ENCODE results near the gene APLF. TPM values are rescaled to one million over a fixed set of nuclear protein-coding genes. Genes with fewer than 3 reads are reported as not detected.

Gene APLF
- polyA plus RNA-seq, 1 of the 3 experiments (the other 2 are of a cell fraction), result 1.1 TPM

GRCh38 chr2:68606759-68607158, 139.4 kb downstream of the APLF start:
- Histone ChIP-seq H3K27me3 (ENCODE audit: insufficient read depth) (no peaks in the 10 kb centered on the region), H3F3A (replicated peaks; ENCODE audit: insufficient read depth) (no peaks in the 10 kb centered on the region), H3K36me3 (replicated peaks in 1 of 2; ENCODE audit: control insufficient read depth in 1 of 2, insufficient read depth in 2 of 2, low read length in 1 of 2) (no peaks in the 10 kb centered on the region), H3K9me3 (peaks cover 7% of the 10 kb centered on the region; the same call in 1 of the 2 replicates), H4K20me1 (ENCODE audit: insufficient read depth) (no peaks in the 10 kb centered on the region), H3K4me1 (ENCODE audit: control insufficient read depth in 1 of 2, insufficient read depth in 2 of 2, low read depth in 1 of 2, low read length in 1 of 2) (no peaks in the 10 kb centered on the region), H2AFZ (ENCODE audit: low read depth) (no peak overlapping the region), H3K79me2 (ENCODE audit: insufficient read depth) (no peaks in the 10 kb centered on the region), H3K4me3 (ENCODE audit: low read depth in 2 of 2, low read length in 1 of 2) (no peak overlapping the region), H3K27ac (ENCODE audit: low read depth in 2 of 2, low read length in 1 of 2) (no peak overlapping the region), H3K4me2 (no peak overlapping the region), H3K9me2 (no peaks in the 10 kb centered on the region), H3K9ac (no peak overlapping the region)
- CTCF ChIA-PET, result interaction anchor here (3.0 kb wide), 1 partner anchor 12 kb away, joined by 17 read pairs; no protein-coding TSS in a partner anchor
- WGBS (ENCODE audit: low lambda C conversion rate), result 34% methylated on average over 4 of the region's 4 CpGs
- POLR2A ChIA-PET, result no interaction called here
- no peak for DNase-seq
- TF ChIP-seq FOXJ3 (CRISPR knock-in tag; IDR thresholded peaks at IDR 0.05) (no peak), MXI1 (IDR thresholded peaks at IDR 0.05; ENCODE audit: low read depth, low read length) (no peak), SMC3 (IDR thresholded peaks at IDR 0.05; ENCODE audit: low read depth, low read length) (no peak), USF1 (IDR thresholded peaks at IDR 0.05; ENCODE audit: borderline replicate concordance, low read depth) (no peak), RXRA (IDR thresholded peaks at IDR 0.05; ENCODE audit: borderline replicate concordance, low read depth) (no peak), RAD21 (IDR thresholded peaks at IDR 0.05; ENCODE audit: low read length) (no peak), SIN3A (IDR thresholded peaks at IDR 0.05; ENCODE audit: borderline replicate concordance, low read depth, low read length) (no peak), RFX5 (IDR thresholded peaks at IDR 0.05; ENCODE audit: low read length) (no peak), EP300 (IDR thresholded peaks at IDR 0.05; ENCODE audit: borderline replicate concordance in 1 of 2, low read depth in 1 of 2, low read length in 1 of 2) (no peak), MEF2A (IDR thresholded peaks at IDR 0.05; ENCODE audit: borderline replicate concordance, low read depth) (no peak), NRF1 (IDR thresholded peaks at IDR 0.05; ENCODE audit: low read depth, low read length) (no peak)

GRCh38 chr2:68607837-68608236, 140.5 kb downstream of the APLF start:
- Histone ChIP-seq H3K79me2 (ENCODE audit: insufficient read depth) (no peaks in the 10 kb centered on the region), H3K4me1 (ENCODE audit: control insufficient read depth in 1 of 2, insufficient read depth in 2 of 2, low read depth in 1 of 2, low read length in 1 of 2) (no peaks in the 10 kb centered on the region), H3K9ac (no peak overlapping the region), H3K27me3 (ENCODE audit: insufficient read depth) (no peaks in the 10 kb centered on the region), H3K9me3 (peaks cover 6% of the 10 kb centered on the region; the same call in 1 of the 2 replicates), H2AFZ (ENCODE audit: low read depth) (no peak overlapping the region), H3K36me3 (replicated peaks in 1 of 2; ENCODE audit: control insufficient read depth in 1 of 2, insufficient read depth in 2 of 2, low read length in 1 of 2) (no peaks in the 10 kb centered on the region), H3K4me3 (ENCODE audit: low read depth in 2 of 2, low read length in 1 of 2) (no peak overlapping the region), H3K9me2 (no peaks in the 10 kb centered on the region), H3F3A (replicated peaks; ENCODE audit: insufficient read depth) (no peaks in the 10 kb centered on the region), H4K20me1 (ENCODE audit: insufficient read depth) (no peaks in the 10 kb centered on the region), H3K27ac (ENCODE audit: low read depth in 2 of 2, low read length in 1 of 2) (no peak overlapping the region), H3K4me2 (no peak overlapping the region)
- DNase-seq, result no peak
- CTCF ChIA-PET, result interaction anchor here (1.0 to 3.0 kb wide), 2 partner anchors 13 to 145 kb away, joined by 3 to 17 read pairs; no protein-coding TSS in a partner anchor
- POLR2A ChIA-PET, result no interaction called here
- TF ChIP-seq PBX3 (IDR thresholded peaks at IDR 0.05) (no peak), RCOR1 (IDR thresholded peaks at IDR 0.05; ENCODE audit: low read length) (no peak), FOXM1 (IDR thresholded peaks at IDR 0.05; ENCODE audit: low read depth) (no peak), EP300 (IDR thresholded peaks at IDR 0.05; ENCODE audit: borderline replicate concordance in 1 of 2, low read depth in 1 of 2, low read length in 1 of 2) (no peak), IRF3 (IDR thresholded peaks at IDR 0.05; ENCODE audit: low read depth, low read length) (no peak), NFIC (IDR thresholded peaks at IDR 0.05; ENCODE audit: borderline replicate concordance) (no peak), USF2 (IDR thresholded peaks at IDR 0.05; ENCODE audit: borderline replicate concordance, low read depth, low read length) (no peak), TAF1 (IDR thresholded peaks at IDR 0.05; ENCODE audit: borderline replicate concordance, low read depth, low read length) (no peak), ZBTB33 (IDR thresholded peaks at IDR 0.05; ENCODE audit: borderline replicate concordance, low read depth) (no peak), CTCF (IDR thresholded peaks at IDR 0.05) (no peak)

Measured in SK-N-SH (cell line).